ENCODE measurements around the gene KRT83. TPM values are rescaled to one million over a fixed set of nuclear protein-coding genes. Genes with fewer than 3 reads are reported as not detected.

KRT83 gene
- total and polyA plus RNA-seq, 2 donors (not counting 1 experiment from before 2014, with no cell fraction given): not detected

- H3K9ac ChIP-seq (ENCODE audit: low read length): no peak overlapping the region
- Mint-ChIP-seq H3K9me3 (ENCODE audit: insufficient read depth) (no peaks in the 10 kb centered on the region), H3K4me1 (no peaks in the 10 kb centered on the region), H3K27ac (no peak overlapping the region), H3K4me3 (no peak overlapping the region), H3K27me3 (peaks cover 23% of the 10 kb centered on the region)
- ATAC-seq (ENCODE audit: low read depth) (no peak), DNase-seq (no peak)
- H3K79me2 ChIP-seq (ENCODE audit: control insufficient read depth, insufficient read depth, low read length): no peaks in the 10 kb centered on the region
- CTCF ChIA-PET: interaction anchor here (1.3 to 1.4 kb wide), 2 partner anchors 8 to 10 kb away, joined by 3 read pairs; no protein-coding TSS in a partner anchor
- H3K36me3 ChIP-seq (replicated peaks in 1 of 2; ENCODE audit: control extremely low read depth in 1 of 2, control insufficient read depth in 1 of 2, extremely low read depth in 1 of 2, insufficient read depth in 2 of 2, low read length in 1 of 2): no peaks in the 10 kb centered on the region
- no peaks in the 10 kb centered on the region for H4K20me1 ChIP-seq (ENCODE audit: control insufficient read depth, insufficient read depth, low read length, poor library complexity, severe bottlenecking)
- H2AFZ ChIP-seq (ENCODE audit: insufficient read depth, low read depth, low read length, poor library complexity, severe bottlenecking): no peak overlapping the region
- H3K4me2 ChIP-seq (replicated peaks; ENCODE audit: low read depth, low read length, poor library complexity, severe bottlenecking): no peak overlapping the region
- no peak overlapping the region for H3K4me3 ChIP-seq (ENCODE audit: control extremely low read depth in 1 of 5, extremely low read depth in 1 of 5, insufficient read depth in 1 of 5, low read depth in 2 of 5, low read length in 4 of 5)
- intact Hi-C loops (cut with micrococcal nuclease): no loop called here
- 83% methylated on average over 6 of the region's 6 CpGs for WGBS (ENCODE audit: insufficient coverage)
- H3K4me1 ChIP-seq (ENCODE audit: control insufficient read depth in 2 of 2, insufficient read depth in 2 of 2, low read length in 2 of 2): no peaks in the 10 kb centered on the region
- peaks cover 0 to 4% (median 0%) of the 10 kb centered on the region in 3 donors for H3K9me3 ChIP-seq (ENCODE audit: control extremely low read depth in 1 of 3, control insufficient read depth in 2 of 3, insufficient read depth in 1 of 3, low read length in 2 of 3)
- no peak for TF ChIP-seq CTCF (IDR thresholded peaks at IDR 0.05)
- no peak for TF ChIP-seq EZH2 (IDR thresholded peaks at IDR 0.05; ENCODE audit: borderline replicate concordance, insufficient read depth, low read depth, low read length, poor library complexity, severe bottlenecking)
- H3K27ac ChIP-seq (ENCODE audit: low read length in 2 of 2): no peak overlapping the region
- H3K27me3 ChIP-seq (replicated peaks in 1 of 4; ENCODE audit: control extremely low read depth in 1 of 4, control insufficient read depth in 3 of 4, insufficient read depth in 4 of 4, low read length in 3 of 4): peaks cover 0 to 6% (median 3%) of the 10 kb centered on the region in 4 experiments
- POLR2A ChIA-PET: no interaction called here
Measured at GRCh38 chr12:52270541-52271070, 50.6 kb downstream of the KRT83 start.

GRCh38 chr12:52268212-52268611, 53.0 kb downstream of the KRT83 start:
- Histone ChIP-seq H2AFZ (ENCODE audit: insufficient read depth, low read depth, low read length, poor library complexity, severe bottlenecking) (no peak overlapping the region), H3K27ac (ENCODE audit: low read length in 2 of 2) (no peak overlapping the region), H3K79me2 (ENCODE audit: control insufficient read depth, insufficient read depth, low read length) (no peaks in the 10 kb centered on the region), H4K20me1 (ENCODE audit: control insufficient read depth, insufficient read depth, low read length, poor library complexity, severe bottlenecking) (no peaks in the 10 kb centered on the region), H3K9me3 (ENCODE audit: control extremely low read depth in 1 of 3, control insufficient read depth in 2 of 3, insufficient read depth in 1 of 3, low read length in 2 of 3) (peaks cover 0 to 9% (median 0%) of the 10 kb centered on the region in 3 donors), H3K4me1 (ENCODE audit: control insufficient read depth in 2 of 2, insufficient read depth in 2 of 2, low read length in 2 of 2) (no peaks in the 10 kb centered on the region), H3K36me3 (replicated peaks in 1 of 2; ENCODE audit: control extremely low read depth in 1 of 2, control insufficient read depth in 1 of 2, extremely low read depth in 1 of 2, insufficient read depth in 2 of 2, low read length in 1 of 2) (no peaks in the 10 kb centered on the region), H3K9ac (ENCODE audit: low read length) (no peak overlapping the region), H3K4me2 (replicated peaks; ENCODE audit: low read depth, low read length, poor library complexity, severe bottlenecking) (no peak overlapping the region), H3K4me3 (ENCODE audit: control extremely low read depth in 1 of 5, extremely low read depth in 1 of 5, insufficient read depth in 1 of 5, low read depth in 2 of 5, low read length in 4 of 5) (no peak overlapping the region), H3K27me3 (replicated peaks in 1 of 4; ENCODE audit: control extremely low read depth in 1 of 4, control insufficient read depth in 3 of 4, insufficient read depth in 4 of 4, low read length in 3 of 4) (peaks cover 0 to 6% (median under 1%) of the 10 kb centered on the region in 4 experiments)
- no peaks in the 10 kb centered on the region for H3K9me3 Mint-ChIP-seq (ENCODE audit: insufficient read depth)
- ChIA-PET POLR2A (no interaction called here), CTCF (interaction anchor here (1.1 kb wide), 1 partner anchor 12 kb away, joined by 3 read pairs; no protein-coding TSS in a partner anchor)
- no peak overlapping the region for H3K4me3 Mint-ChIP-seq
- intact Hi-C loops (cut with micrococcal nuclease): no loop called here
- no peak for TF ChIP-seq EZH2 (IDR thresholded peaks at IDR 0.05; ENCODE audit: borderline replicate concordance, insufficient read depth, low read depth, low read length, poor library complexity, severe bottlenecking)
- peaks cover 17% of the 10 kb centered on the region for H3K27me3 Mint-ChIP-seq
- WGBS (ENCODE audit: insufficient coverage): 80% methylated on average over 1 of the region's 2 CpGs
- no peak overlapping the region for H3K27ac Mint-ChIP-seq
- no peaks in the 10 kb centered on the region for H3K4me1 Mint-ChIP-seq
- DNase-seq (no peak), ATAC-seq (ENCODE audit: low read depth) (no peak)
